ENCODE data around the gene PCDH9. TPM values are rescaled to one million over a fixed set of nuclear protein-coding genes. Genes with fewer than 3 reads are reported as not detected.
A peak's percentile ranks its signal among the peaks of the same experiment; 100 is the strongest.

The PCDH9 gene
- total and polyA plus RNA-seq, 11 donors: 3.0 to 39.6 (median 21.6) TPM

DNA sequence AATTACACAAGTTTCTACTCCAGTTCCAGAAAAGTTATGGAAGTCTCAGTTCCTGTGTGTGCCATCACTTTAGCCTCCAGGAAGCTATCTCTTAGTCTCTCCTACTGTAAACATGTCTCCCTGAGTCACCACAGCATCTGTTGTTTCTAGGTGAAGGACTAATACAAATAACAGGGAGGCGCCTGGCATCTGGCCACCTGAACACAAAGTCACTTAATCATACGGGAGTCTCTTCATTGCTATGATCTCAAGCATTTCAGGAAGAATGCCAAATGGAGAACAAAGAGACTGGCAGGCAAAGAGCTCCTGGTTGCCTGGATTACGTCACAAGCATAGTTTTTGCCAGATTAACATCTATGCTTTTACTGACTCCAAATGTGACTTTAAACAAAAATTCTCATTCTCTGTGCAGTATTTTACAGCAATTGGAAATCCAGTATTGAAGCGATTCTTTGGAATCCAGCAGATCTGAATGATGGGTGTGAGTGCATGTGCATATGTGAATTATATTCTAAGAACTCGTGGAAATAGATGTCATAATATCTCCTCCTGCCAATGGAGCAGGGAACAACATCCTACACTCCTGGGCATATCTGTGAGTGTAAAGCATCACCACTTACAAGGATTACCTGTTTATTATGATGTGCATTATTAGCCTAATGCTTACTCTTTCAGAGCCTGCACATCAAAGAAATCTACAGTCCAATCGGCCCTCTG is 572.8 kb downstream of the PCDH9 start:
- ATAC-seq (peak; percentile 68 to 91 (median 79)), DNase-seq (peak; percentile 23 to 86 (median 66))
- Histone ChIP-seq H3K4me3 (no peak overlapping the region), H3K27me3 (no peaks in the 10 kb centered on the region), H3K36me3 (no peaks in the 10 kb centered on the region), H3K4me1 (peaks cover 0 to 20% (median 8%) of the 10 kb centered on the region in 12 donors), H3K27ac (no peak overlapping the region), H3K9me3 (peaks cover 0 to 9% (median 0%) of the 10 kb centered on the region in 12 donors)
- TF ChIP-seq POLR2A (IDR thresholded peaks at IDR 0.05): no peak
- TF ChIP-seq, protein P1, sequence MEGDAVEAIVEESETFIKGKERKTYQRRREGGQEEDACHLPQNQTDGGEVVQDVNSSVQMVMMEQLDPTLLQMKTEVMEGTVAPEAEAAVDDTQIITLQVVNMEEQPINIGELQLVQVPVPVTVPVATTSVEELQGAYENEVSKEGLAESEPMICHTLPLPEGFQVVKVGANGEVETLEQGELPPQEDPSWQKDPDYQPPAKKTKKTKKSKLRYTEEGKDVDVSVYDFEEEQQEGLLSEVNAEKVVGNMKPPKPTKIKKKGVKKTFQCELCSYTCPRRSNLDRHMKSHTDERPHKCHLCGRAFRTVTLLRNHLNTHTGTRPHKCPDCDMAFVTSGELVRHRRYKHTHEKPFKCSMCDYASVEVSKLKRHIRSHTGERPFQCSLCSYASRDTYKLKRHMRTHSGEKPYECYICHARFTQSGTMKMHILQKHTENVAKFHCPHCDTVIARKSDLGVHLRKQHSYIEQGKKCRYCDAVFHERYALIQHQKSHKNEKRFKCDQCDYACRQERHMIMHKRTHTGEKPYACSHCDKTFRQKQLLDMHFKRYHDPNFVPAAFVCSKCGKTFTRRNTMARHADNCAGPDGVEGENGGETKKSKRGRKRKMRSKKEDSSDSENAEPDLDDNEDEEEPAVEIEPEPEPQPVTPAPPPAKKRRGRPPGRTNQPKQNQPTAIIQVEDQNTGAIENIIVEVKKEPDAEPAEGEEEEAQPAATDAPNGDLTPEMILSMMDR (IDR thresholded peaks at IDR 0.05): no peak
- intact Hi-C loops (cut with DNase I): no loop called here
- 33 to 47% (median 38%) methylated on average over 6 of the region's 6 CpGs for WGBS, 4 donors

DNA sequence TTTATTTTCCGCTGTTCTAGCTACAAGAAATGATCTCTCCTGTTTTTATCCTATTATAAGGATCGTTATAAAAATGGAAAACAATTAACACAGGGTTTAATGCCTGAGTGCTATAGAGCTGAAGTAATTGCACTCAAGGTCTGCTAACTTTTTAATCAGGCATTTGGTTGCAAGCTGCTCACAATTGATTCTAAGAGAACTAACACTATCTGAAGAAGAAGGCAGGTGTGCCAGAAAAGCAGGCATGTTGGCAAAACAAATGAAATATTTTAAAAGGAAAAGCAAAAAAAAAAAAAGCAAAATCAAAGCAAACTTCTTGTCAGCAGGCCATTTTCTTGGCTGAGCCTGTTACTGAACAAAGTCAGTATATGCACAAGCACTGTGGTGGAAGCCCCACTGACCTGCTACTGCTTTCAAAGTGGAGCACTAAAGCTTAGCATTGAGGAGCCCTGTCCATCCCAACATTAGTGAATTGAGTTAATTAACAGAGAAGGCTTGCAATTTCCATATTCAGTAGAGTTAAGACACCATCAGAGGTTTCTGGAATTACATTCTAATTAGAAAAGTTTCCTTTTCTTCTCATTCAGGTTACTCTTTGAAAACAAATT is 574.2 kb downstream of the PCDH9 start:
- intact Hi-C loops (cut with DNase I): no loop called here
- no peak overlapping the region for H3K4me3 ChIP-seq
- TF ChIP-seq, protein P1 (IDR thresholded peaks at IDR 0.05): no peak
- no peaks in the 10 kb centered on the region for H3K27me3 ChIP-seq
- WGBS, 4 donors: 92 to 94% (median 93%) methylated on average over 2 of the region's 2 CpGs
- H3K27ac ChIP-seq: no peak overlapping the region
- DNase-seq: no peak
- no peaks in the 10 kb centered on the region for H3K36me3 ChIP-seq
- no peak for ATAC-seq
- peaks cover 0 to 20% (median 8%) of the 10 kb centered on the region in 12 donors for H3K4me1 ChIP-seq
- H3K9me3 ChIP-seq: peaks cover 0 to 13% (median 0%) of the 10 kb centered on the region in 12 donors

DNA sequence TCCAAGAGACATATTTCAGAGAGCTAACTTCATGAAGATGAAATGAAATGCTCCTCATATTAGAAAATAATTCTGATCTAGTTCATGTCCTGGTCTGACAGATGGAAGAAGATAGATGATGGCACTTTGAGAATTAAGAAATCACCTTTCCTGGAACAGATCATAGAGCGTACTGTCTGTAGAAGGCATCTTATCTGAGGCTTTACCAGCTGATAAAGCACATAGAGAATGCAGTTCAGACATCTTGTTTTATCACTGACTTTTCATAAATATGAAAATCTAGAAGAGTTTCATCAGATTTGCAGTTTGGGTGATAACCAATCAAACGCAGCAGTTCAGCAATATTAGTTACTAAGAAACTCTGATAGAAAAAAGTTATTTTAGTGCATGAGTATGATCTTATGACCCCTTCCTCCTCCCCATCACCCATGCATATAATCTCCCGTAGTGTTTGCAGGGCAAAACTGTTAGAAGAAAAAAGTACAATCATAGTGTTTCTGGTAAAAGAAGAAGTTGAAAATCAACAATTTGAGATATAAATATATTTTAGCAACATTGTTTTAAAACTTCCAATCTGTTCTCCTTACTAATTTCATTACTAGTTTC is 585.2 kb downstream of the PCDH9 start:
- ATAC-seq (no peak), DNase-seq (no peak)
- H3K4me3 ChIP-seq: no peak overlapping the region
- no peak overlapping the region for H3K27ac ChIP-seq
- intact Hi-C loops (cut with DNase I): no loop called here
- no peaks in the 10 kb centered on the region for H3K9me3 ChIP-seq
- no peaks in the 10 kb centered on the region for H3K4me1 ChIP-seq
- no peak for TF ChIP-seq POLR2A (IDR thresholded peaks at IDR 0.05)
- TF ChIP-seq, protein P1 (IDR thresholded peaks at IDR 0.05): no peak
- 83 to 88% (median 86%) methylated on average over 3 of the region's 3 CpGs for WGBS, 4 donors
- H3K27me3 ChIP-seq: no peaks in the 10 kb centered on the region
- H3K36me3 ChIP-seq: no peaks in the 10 kb centered on the region

GRCh38 chr13:66640231-66640630 is 589.9 kb downstream of the PCDH9 start:
- ATAC-seq (no peak), DNase-seq (no peak)
- intact Hi-C loops (cut with DNase I): no loop called here
- TF ChIP-seq, protein P1 (IDR thresholded peaks at IDR 0.05): no peak
- no peak for TF ChIP-seq POLR2A (IDR thresholded peaks at IDR 0.05)
- H3K9me3 ChIP-seq: peaks cover 0 to 4% (median 0%) of the 10 kb centered on the region in 12 donors
- H3K4me3 ChIP-seq: no peak overlapping the region
- WGBS, 4 donors: 78 to 94% (median 87%) methylated on average over 2 of the region's 2 CpGs
- no peaks in the 10 kb centered on the region for H3K27me3 ChIP-seq
- no peak overlapping the region for H3K27ac ChIP-seq
- no peaks in the 10 kb centered on the region for H3K36me3 ChIP-seq
- no peaks in the 10 kb centered on the region for H3K4me1 ChIP-seq

All from heart left ventricle (tissue), 16 donors.